Measurements from ENCODE around the gene LSM7.

The LSM7 gene

DNA sequence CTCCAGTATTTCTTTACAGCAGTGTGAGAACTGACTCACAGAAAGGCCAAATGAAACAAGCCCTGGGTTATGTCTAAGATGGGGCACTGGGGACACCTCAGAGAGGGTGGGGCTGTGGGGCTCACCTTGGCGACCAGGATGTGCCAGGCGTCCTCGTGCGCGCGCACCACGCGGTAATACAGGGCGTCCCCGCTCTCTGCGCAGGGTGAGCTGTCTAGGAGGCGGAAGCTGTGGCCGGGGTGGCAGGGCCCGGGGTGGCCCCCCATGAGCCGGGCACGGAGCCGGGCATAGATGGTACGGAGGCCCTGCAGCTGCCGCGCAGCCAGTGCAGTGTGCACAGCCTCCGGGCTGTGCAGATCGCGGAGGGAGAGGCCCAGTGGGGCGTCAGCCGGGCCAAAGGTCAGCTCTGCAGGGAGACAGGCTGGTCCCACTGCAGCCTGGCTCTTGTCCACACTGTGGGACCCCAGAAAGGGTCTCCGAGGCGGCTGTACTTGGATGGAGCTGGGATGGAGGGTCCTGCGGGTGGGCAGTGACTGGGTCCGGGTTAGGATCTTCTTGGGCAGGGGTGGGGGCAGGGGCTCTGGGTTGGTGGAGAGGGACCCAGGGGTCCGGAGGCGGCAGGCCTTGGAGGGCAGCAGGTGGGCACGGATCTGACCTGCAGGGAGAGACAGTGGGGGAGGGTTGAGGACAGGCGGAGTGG is 49.8 kb downstream of the LSM7 start:
- Mint-ChIP-seq H3K36me3 (ENCODE audit: low read depth) (peaks cover 15% of the 10 kb centered on the region), H3K4me3 (no peak overlapping the region), H3K4me1 (peaks cover 12% of the 10 kb centered on the region), H3K9me3 (no peaks in the 10 kb centered on the region), H3K27ac (no peak overlapping the region), H3K27me3 (ENCODE audit: low read depth) (peaks cover 23% of the 10 kb centered on the region)
- TF ChIP-seq, protein P1, sequence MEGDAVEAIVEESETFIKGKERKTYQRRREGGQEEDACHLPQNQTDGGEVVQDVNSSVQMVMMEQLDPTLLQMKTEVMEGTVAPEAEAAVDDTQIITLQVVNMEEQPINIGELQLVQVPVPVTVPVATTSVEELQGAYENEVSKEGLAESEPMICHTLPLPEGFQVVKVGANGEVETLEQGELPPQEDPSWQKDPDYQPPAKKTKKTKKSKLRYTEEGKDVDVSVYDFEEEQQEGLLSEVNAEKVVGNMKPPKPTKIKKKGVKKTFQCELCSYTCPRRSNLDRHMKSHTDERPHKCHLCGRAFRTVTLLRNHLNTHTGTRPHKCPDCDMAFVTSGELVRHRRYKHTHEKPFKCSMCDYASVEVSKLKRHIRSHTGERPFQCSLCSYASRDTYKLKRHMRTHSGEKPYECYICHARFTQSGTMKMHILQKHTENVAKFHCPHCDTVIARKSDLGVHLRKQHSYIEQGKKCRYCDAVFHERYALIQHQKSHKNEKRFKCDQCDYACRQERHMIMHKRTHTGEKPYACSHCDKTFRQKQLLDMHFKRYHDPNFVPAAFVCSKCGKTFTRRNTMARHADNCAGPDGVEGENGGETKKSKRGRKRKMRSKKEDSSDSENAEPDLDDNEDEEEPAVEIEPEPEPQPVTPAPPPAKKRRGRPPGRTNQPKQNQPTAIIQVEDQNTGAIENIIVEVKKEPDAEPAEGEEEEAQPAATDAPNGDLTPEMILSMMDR (IDR thresholded peaks at IDR 0.05; ENCODE audit: unreplicated experiment in 3 of 3) = no peak

DNA sequence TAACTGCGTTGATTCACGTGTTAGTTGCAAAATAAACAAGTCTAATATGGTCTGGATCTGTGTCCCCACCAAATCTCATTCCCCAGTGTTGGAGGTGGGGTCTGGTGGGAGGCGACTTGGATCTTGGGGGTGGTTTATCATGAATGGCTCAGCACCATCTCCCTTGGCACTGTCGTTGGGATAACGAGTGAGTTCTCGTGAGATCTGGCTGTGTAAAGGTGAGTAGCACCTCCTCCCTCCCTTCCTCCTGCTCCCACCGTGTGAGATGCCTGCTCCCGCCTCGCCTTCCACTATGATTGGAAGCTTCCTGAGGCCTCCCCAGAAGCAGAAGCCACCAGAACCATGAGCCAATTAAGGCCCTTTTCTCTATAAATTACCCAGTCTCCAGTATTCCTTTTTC is 51.2 kb downstream of the LSM7 start:
- peak overlapping the region in 1 of 3 experiments; percentile 20 for H3K4me3 Mint-ChIP-seq
- peaks cover 20% of the 10 kb centered on the region for H3K36me3 Mint-ChIP-seq (ENCODE audit: low read depth)
- H3K27me3 Mint-ChIP-seq (ENCODE audit: low read depth) = peaks cover 11% of the 10 kb centered on the region
- TF ChIP-seq, protein P1 (IDR thresholded peaks at IDR 0.05; ENCODE audit: unreplicated experiment in 3 of 3) = no peak
- no peaks in the 10 kb centered on the region for H3K9me3 Mint-ChIP-seq
- H3K4me1 Mint-ChIP-seq = peaks cover 19% of the 10 kb centered on the region
- H3K27ac Mint-ChIP-seq = peak overlapping the region in 1 of 3 experiments; percentile 36

DNA sequence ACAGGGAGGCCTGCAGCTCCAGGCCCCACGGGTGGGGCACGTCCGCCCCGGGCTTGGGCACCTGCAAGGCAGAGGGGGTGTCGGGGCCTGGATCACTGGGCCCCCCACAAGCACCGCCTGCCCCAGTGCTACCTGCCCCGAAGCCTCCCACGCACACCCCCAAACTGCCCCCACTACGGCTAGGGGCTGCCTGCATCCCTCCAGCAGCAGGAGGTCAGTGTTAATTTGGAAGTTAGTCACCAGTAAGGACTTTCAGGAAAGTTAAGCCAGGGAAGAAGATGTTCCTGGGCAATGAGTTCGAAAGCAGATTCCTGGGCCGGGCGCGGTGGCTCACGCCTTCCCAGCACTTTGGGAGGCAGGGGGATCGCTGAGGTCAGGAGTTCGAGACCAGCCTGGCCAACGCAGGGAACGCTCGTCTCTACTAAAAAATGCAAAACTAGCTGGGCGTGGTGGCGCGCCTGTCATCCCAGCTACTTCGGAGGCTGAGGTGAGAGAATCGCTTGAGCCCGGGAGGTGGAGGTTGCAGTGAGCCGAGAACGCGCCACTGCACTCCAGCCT is 51.9 kb downstream of the LSM7 start:
- H3K27ac Mint-ChIP-seq = no peak overlapping the region
- H3K4me3 Mint-ChIP-seq = no peak overlapping the region
- peaks cover 24% of the 10 kb centered on the region for H3K4me1 Mint-ChIP-seq
- H3K9me3 Mint-ChIP-seq = no peaks in the 10 kb centered on the region
- TF ChIP-seq, protein P1 (IDR thresholded peaks at IDR 0.05; ENCODE audit: unreplicated experiment in 3 of 3) = no peak
- H3K27me3 Mint-ChIP-seq (ENCODE audit: low read depth) = peaks cover 5% of the 10 kb centered on the region
- peaks cover 24% of the 10 kb centered on the region for H3K36me3 Mint-ChIP-seq (ENCODE audit: low read depth)

DNA sequence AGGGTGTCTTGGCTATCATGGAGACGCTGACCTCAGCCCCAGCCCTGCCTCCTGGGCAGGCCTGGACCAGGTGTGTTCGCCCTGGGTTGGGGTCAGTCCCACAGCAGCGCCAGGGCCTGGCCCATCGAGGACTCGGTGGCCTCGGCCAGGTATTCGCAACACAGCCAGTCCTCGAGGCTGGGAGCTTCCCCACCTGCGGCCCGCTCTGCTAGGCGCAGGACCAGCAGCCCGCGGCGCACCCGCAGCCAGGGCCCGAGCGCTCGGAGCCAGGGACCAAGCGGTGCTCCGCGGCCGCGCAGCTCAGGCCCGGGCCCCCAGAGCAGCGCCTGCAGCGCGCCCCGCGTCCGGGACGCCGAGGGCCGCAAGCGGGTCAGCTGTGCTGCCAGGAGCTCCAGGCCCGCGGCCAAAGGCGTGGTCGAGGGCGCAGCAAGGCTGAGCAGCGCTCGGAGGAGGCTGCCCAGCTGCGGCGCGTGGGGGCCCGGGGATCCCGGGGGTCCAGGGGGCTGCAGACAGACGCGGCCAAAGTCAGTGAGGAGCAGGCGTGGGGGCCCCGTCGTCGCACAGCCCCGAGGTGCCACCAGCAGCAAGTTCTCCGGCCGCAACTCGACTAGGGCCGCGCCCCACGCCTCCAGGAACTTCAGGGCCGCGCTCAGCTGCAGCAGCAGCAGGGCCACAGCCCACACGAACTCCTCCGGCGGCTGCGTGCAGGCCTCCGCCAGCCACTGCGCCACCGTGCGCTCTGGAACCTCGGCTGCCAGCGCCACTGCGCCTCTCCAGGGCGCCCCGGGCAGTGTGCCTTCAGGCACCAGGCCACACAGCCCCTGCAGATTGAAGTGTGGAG is 52.6 kb downstream of the LSM7 start:
- no peaks in the 10 kb centered on the region for H3K9me3 Mint-ChIP-seq
- no peak overlapping the region for H3K4me3 Mint-ChIP-seq
- TF ChIP-seq, protein P1 (IDR thresholded peaks at IDR 0.05; ENCODE audit: unreplicated experiment in 3 of 3) = no peak
- peaks cover 5% of the 10 kb centered on the region for H3K27me3 Mint-ChIP-seq (ENCODE audit: low read depth)
- no peak overlapping the region for H3K27ac Mint-ChIP-seq
- H3K4me1 Mint-ChIP-seq = peaks cover 26% of the 10 kb centered on the region
- peaks cover 25% of the 10 kb centered on the region for H3K36me3 Mint-ChIP-seq (ENCODE audit: low read depth)

DNA sequence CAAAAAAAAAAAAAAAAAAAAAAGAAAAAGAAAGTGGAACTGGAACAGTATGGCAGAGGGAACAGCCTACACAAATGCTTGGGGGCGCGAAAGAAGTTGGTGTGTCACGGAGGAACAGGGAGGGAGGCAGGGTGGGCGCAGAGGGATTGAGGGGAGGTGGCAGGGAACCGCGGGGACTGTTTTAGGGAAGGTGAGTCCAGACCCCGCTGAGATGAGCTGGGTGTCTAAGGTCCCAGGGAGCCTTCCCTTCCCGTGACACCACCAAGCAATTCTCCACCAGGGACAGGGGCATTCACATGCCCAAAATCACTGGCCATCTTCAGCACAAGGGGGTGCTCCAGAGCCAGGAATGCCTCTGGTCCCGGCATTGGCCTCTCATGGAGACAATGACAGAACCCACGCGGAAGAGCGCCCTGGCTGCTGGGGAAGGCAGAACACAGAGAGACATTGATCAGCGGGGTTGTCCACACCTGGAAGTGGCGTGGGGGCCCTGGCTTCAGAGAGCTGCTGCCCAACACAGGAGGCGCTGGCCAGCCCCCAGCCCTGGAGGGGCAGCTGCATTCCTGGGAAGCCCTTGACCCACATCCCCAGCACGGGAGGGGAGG is 53.4 kb downstream of the LSM7 start:
- Mint-ChIP-seq H3K27ac (peak overlapping the region in 2 of 3 experiments; percentile 27 to 85), H3K36me3 (ENCODE audit: low read depth) (peaks cover 25% of the 10 kb centered on the region), H3K9me3 (no peaks in the 10 kb centered on the region), H3K4me1 (peaks cover 26% of the 10 kb centered on the region), H3K27me3 (ENCODE audit: low read depth) (peaks cover 5% of the 10 kb centered on the region), H3K4me3 (peak overlapping the region; percentile 29 to 70 (median 55))
- TF ChIP-seq, protein P1 (IDR thresholded peaks at IDR 0.05; ENCODE audit: unreplicated experiment in 3 of 3) = peak; percentile 31 to 58 (median 46)
